Ascending aorta (tissue), 2 donors: ENCODE data around the gene KLHL35. TPM values are rescaled to one million over a fixed set of nuclear protein-coding genes. Genes with fewer than 3 reads are reported as not detected.

Source experiments
- DNase-seq, 2 donors: peaks; one replicate each; pipeline ENCODE4 v3.0.0-alpha.2; 2019; ENCODE audit warnings: low spot score in 2 of 2
- H3K27ac ChIP-seq, 2 donors: fragments of 200-600 bp; sonication (generic); one replicate each; pipeline ENCODE4 v1.5.1; 2016 to 2017; ENCODE audit warnings: mild to moderate bottlenecking in 1 of 2
- H3K27me3 ChIP-seq: fragments of 200-600 bp; sonication (generic); one replicate; pipeline ENCODE4 v1.5.1; 2017
- H3K36me3 ChIP-seq, 2 donors: fragments of 200-600 bp; sonication (generic); one replicate each; pipeline ENCODE4 v1.5.1; 2016
- H3K4me1 ChIP-seq, 2 donors: fragments of 200-600 bp; sonication (generic); one replicate each; pipeline ENCODE4 v1.5.1; 2016 to 2017; ENCODE audit warnings: mild to moderate bottlenecking in 1 of 2
- H3K4me3 ChIP-seq, 2 donors: fragments of 200-600 bp; sonication (generic); one replicate each; pipeline ENCODE4 v1.5.1; 2016 to 2017; ENCODE audit warnings: mild to moderate bottlenecking in 1 of 2
- H3K9me3 ChIP-seq, 2 donors: fragments of 200-600 bp; sonication (generic); one replicate each; pipeline ENCODE4 v1.5.1; 2016
- intact Hi-C: fragments of 100-400 bp; cut with DNase I; formaldehyde crosslinking; loops from one replicate; pipeline ENCODE4 v1.15.1; 2023
- total RNA-seq: library from RNA; depleted of rRNA; stranded (reverse); fragments of >200 nt; gene quantifications from one replicate; pipeline ENCODE4 v1.1.0, GENCODE V29; 2016
- TF ChIP-seq, protein P1 (sequence below), 3 experiments: fragments of 200-600 bp in 2 of 3; fragments of 450-650 bp in 1 of 3; sonication (generic) in 2 of 3; IDR thresholded peaks; one replicate each; pipeline ENCODE4 v1.5.1; 2016 to 2019; ENCODE audit warnings: antibody characterized with exemption in 3 of 3, mild to moderate bottlenecking in 1 of 3, moderate library complexity in 1 of 3

The KLHL35 gene
- total RNA-seq, 1 donor from 2014 or later, result not detected

DNA sequence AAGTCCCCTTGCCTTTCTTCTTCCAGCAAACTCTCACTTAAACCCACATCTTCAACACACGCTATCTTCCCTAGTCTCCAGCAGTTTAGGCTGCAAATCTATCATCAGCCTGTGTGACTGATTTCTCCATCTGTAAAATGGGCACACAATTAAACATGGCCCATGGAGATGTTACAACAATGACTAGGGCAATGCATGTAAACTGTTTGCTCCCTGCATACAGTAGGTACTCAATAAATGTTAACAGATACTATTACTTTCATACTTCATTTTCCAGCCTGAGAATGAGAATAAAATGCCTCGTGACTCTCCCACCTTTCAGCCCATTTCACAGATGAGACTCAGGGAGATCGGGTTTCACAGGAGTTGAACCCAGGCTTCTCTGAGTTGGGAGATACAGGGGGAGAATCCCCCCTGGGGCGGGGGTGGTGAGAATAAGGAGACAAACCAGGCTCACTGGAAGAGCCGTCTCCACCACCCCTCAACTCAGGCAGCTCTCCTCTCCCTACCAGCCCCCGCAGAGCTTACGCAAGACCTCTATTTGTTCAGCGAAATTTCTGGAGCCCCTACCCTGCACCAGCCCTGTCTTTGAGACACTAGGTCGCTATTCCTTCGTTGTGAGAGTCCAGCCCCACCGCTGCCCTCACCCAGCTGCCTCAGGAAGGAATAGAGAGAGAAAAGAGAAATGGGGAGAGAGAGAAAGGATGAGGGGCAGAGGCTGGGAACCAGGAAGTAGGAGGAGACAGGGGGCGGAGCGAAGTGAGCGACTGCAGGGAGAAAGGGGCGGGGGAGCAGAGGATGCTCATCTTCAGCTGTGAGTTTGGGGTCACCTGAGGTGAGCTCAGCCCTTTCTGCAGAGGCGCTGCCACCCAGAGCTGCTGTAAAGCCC is 42.1 kb upstream of the KLHL35 start:
- Histone ChIP-seq H3K4me3 (no peak overlapping the region), H3K27me3 (no peaks in the 10 kb centered on the region), H3K36me3 (no peaks in the 10 kb centered on the region), H3K27ac (no peak overlapping the region), H3K9me3 (no peaks in the 10 kb centered on the region), H3K4me1 (peaks cover 0 to 3% of the 10 kb centered on the region in 2 donors)
- DNase-seq, result no peak
- intact Hi-C loops, result no loop called here
- TF ChIP-seq, protein P1, sequence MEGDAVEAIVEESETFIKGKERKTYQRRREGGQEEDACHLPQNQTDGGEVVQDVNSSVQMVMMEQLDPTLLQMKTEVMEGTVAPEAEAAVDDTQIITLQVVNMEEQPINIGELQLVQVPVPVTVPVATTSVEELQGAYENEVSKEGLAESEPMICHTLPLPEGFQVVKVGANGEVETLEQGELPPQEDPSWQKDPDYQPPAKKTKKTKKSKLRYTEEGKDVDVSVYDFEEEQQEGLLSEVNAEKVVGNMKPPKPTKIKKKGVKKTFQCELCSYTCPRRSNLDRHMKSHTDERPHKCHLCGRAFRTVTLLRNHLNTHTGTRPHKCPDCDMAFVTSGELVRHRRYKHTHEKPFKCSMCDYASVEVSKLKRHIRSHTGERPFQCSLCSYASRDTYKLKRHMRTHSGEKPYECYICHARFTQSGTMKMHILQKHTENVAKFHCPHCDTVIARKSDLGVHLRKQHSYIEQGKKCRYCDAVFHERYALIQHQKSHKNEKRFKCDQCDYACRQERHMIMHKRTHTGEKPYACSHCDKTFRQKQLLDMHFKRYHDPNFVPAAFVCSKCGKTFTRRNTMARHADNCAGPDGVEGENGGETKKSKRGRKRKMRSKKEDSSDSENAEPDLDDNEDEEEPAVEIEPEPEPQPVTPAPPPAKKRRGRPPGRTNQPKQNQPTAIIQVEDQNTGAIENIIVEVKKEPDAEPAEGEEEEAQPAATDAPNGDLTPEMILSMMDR (IDR thresholded peaks at IDR 0.05), result no peak

- H3K4me3 ChIP-seq, result no peak overlapping the region
- H3K4me1 ChIP-seq, result peaks cover 0 to 3% of the 10 kb centered on the region in 2 donors
- no peaks in the 10 kb centered on the region for H3K27me3 ChIP-seq
Measured at GRCh38 chr11:75474240-75474639, 41.2 kb upstream of the KLHL35 start.

DNA sequence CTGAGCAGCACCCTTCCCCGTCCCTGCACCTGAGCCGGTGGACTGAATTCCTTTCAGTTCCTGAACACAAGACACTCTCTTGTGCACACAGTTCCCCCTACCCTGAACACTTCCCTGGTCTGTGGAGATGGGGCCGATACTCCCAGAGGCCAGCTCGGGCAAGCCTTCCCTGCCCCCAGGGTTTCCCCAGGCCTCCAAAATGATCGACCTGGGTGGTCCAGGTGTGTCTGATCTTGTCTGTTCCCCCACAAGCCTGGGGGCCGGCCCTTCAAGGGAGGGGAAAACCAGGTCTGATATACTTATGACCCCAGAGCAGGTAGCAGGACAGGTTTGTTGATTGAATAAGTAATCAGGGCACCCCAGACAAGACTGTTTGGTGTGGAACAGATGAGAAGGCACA is 40.7 kb upstream of the KLHL35 start:
- peaks cover 0 to 3% of the 10 kb centered on the region in 2 donors for H3K4me1 ChIP-seq
- DNase-seq, result no peak
- H3K27me3 ChIP-seq, result no peaks in the 10 kb centered on the region
- no peaks in the 10 kb centered on the region for H3K36me3 ChIP-seq
- no peaks in the 10 kb centered on the region for H3K9me3 ChIP-seq
- H3K27ac ChIP-seq, result no peak overlapping the region
- TF ChIP-seq, protein P1 (IDR thresholded peaks at IDR 0.05), result no peak
- no peak overlapping the region for H3K4me3 ChIP-seq
- intact Hi-C loops, result no loop called here

More at GRCh38 chr11:75474240-75474639, 41.2 kb upstream of the KLHL35 start:
- no peak for DNase-seq
- H3K36me3 ChIP-seq, result no peaks in the 10 kb centered on the region
- no peaks in the 10 kb centered on the region for H3K9me3 ChIP-seq
- TF ChIP-seq, protein P1 (IDR thresholded peaks at IDR 0.05), result no peak
- intact Hi-C loops, result no loop called here
- no peak overlapping the region for H3K27ac ChIP-seq

DNA sequence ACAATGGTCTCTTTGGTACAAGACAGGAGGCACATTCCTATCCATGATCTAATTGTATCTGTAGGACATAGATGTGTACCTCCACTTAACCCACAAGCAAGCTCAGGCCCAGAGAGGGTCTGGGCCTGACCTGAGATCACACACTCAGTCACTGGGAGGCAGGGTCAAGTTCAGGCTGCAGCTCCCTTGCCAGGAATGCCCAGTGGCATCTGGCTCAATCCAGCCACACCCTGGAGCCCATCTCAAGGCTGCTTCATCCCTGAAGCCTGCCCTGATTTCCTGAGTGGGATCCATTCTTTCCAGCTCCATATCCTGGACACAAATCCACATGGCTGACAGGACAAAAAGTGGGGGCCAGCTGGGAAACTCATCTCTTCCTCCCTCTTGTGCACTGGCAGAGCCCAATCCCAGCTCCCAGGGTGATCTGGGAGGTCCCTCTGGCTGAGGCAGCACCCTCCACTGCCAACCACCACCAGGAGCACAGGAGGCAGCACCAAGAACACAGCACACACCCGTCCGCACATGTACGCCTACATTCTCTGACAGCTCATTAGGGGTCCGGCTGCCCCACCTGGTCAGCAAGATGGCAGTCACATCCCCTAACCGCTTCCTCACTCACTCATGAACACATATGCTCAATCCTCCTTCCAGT is 39.2 kb upstream of the KLHL35 start:
- no peaks in the 10 kb centered on the region for H3K9me3 ChIP-seq
- no peak overlapping the region for H3K27ac ChIP-seq
- intact Hi-C loops, result no loop called here
- DNase-seq, result no peak
- no peaks in the 10 kb centered on the region for H3K36me3 ChIP-seq
- TF ChIP-seq, protein P1 (IDR thresholded peaks at IDR 0.05), result no peak
- no peaks in the 10 kb centered on the region for H3K27me3 ChIP-seq
- H3K4me3 ChIP-seq, result no peak overlapping the region
- peaks cover 0 to 3% of the 10 kb centered on the region in 2 donors for H3K4me1 ChIP-seq

- no peaks in the 10 kb centered on the region for H3K27me3 ChIP-seq
- H3K27ac ChIP-seq, result no peak overlapping the region
- intact Hi-C loops, result no loop called here
- peaks cover 0 to 3% of the 10 kb centered on the region in 2 donors for H3K4me1 ChIP-seq
- TF ChIP-seq, protein P1 (IDR thresholded peaks at IDR 0.05), result no peak
- H3K4me3 ChIP-seq, result no peak overlapping the region
- H3K36me3 ChIP-seq, result no peaks in the 10 kb centered on the region
- no peak for DNase-seq
- H3K9me3 ChIP-seq, result no peaks in the 10 kb centered on the region
Measured at GRCh38 chr11:75471176-75471973, 38.4 kb upstream of the KLHL35 start.
